ENCODE measurements around the gene MPZL3.
A peak's percentile ranks its signal among the peaks of the same experiment; 100 is the strongest.
"Not testable (repeated sequence)": the region's sequence is repeated elsewhere in the genome, so short reads cannot be mapped to it uniquely, and the experiment has no call there.

The MPZL3 gene

DNA sequence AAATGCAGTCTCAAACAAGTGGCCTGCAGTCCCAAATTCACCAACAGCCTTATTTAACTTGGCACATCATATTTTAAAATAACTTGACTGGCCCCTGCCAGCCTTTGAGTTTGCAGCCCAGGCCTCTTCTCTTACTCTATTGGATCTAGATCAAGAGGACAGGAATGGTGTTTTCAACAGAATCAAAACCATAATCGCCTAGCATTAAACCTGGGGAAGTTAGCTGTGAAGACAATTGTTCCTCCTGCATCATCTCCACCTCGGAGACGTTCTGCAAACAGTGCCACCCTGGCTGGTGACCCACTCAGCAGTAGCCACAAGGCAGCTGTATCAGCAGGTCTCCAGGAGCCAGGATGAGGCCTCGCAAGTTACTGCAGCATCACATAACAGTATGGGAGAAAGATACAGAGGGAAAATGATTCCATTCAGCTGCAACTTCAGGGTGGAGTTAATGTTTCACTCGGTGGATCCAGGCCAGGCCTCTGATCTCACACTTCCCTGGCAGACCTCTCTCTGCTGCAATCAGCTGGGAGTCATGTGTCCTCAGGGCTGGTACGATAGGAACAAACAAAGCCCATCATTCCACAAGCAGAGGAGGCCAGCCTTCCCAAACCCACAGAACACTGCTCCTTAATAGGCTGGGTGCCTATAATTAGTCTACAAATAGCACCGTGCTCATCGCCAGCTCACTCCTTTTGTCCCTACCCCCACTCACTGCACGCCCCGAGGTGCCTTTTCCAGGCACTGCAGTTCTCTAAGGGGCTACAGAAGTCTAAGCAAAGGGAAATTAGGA lies 57.1 kb downstream of the MPZL3 start:
- no peak overlapping the region for H3K4me3 ChIP-seq (ENCODE audit: low read depth, low read length)
- DNase-seq (ENCODE audit: low read depth, low spot score) = peak; percentile 17
- CTCF ChIA-PET = interaction anchor here (0.7 to 1.6 kb wide), 3 partner anchors 14 to 157 kb away, joined by 3 to 5 read pairs (median 3); no protein-coding TSS in a partner anchor
- TF ChIP-seq, protein P1, sequence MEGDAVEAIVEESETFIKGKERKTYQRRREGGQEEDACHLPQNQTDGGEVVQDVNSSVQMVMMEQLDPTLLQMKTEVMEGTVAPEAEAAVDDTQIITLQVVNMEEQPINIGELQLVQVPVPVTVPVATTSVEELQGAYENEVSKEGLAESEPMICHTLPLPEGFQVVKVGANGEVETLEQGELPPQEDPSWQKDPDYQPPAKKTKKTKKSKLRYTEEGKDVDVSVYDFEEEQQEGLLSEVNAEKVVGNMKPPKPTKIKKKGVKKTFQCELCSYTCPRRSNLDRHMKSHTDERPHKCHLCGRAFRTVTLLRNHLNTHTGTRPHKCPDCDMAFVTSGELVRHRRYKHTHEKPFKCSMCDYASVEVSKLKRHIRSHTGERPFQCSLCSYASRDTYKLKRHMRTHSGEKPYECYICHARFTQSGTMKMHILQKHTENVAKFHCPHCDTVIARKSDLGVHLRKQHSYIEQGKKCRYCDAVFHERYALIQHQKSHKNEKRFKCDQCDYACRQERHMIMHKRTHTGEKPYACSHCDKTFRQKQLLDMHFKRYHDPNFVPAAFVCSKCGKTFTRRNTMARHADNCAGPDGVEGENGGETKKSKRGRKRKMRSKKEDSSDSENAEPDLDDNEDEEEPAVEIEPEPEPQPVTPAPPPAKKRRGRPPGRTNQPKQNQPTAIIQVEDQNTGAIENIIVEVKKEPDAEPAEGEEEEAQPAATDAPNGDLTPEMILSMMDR (IDR thresholded peaks at IDR 0.05; ENCODE audit: insufficient read depth, low read length, missing control alignments) = no peak
- POLR2A ChIA-PET = no interaction called here

DNA sequence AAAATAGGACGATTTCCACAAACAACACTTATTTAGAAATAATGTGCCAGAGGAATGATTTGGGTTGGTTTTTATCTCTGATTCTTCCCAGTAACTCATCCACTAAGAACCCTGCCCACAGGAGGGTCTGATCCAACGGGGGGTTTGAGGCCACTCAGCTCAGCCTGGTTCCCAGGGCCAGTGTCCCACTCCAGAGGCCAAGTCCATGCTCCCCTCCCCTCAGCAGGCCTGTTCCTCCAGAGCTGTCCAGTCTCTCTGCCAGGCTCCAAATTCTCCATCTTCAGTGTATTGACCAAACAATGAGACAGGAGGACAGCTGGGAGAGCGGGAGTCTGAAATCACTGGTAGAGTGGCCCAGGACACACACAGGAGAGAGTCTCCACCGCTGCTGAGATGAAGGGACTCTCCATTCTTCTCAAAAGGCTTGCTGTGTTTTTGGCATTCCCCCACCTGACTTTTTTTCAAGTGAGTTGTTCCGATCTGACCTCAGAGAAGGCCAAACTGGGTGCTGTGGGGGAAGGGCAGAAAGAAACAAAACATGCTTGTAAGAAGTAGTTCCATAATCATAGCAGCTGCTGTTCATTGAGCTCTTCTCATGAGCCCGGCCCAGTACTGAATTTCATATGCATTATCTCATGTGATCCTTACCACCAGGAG lies 58.1 kb downstream of the MPZL3 start:
- ChIA-PET POLR2A (no interaction called here), CTCF (interaction anchor here (1.0 to 1.6 kb wide), 2 partner anchors 22 to 159 kb away, joined by 3 to 5 read pairs; no protein-coding TSS in a partner anchor)
- TF ChIP-seq, protein P1 (IDR thresholded peaks at IDR 0.05; ENCODE audit: insufficient read depth, low read length, missing control alignments) = no peak
- no peak overlapping the region for H3K4me3 ChIP-seq (ENCODE audit: low read depth, low read length)
- no peak for DNase-seq (ENCODE audit: low read depth, low spot score)

DNA sequence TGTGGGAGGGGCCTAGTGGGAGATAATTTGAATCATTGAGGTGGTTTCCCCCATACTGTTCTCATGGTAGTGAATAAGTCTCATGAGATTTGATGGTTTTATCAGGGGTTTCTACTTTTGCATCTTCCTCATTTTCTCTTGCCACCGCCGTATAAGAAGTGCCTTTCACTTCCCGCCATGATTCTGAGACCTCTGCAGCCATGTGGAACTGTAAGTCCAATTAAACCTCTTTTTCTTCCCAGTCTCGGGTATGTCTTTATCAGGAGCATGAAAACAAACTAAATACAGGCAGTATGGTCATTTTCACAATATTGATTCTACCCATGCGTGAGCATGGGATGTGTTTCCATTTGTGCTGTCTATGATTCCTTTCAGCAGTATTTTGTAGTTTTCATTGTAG lies 59.3 kb downstream of the MPZL3 start:
- H3K4me3 ChIP-seq (ENCODE audit: low read depth, low read length); DNase-seq (ENCODE audit: low read depth, low spot score); POLR2A ChIA-PET; CTCF ChIA-PET: not testable (repeated sequence)

DNA sequence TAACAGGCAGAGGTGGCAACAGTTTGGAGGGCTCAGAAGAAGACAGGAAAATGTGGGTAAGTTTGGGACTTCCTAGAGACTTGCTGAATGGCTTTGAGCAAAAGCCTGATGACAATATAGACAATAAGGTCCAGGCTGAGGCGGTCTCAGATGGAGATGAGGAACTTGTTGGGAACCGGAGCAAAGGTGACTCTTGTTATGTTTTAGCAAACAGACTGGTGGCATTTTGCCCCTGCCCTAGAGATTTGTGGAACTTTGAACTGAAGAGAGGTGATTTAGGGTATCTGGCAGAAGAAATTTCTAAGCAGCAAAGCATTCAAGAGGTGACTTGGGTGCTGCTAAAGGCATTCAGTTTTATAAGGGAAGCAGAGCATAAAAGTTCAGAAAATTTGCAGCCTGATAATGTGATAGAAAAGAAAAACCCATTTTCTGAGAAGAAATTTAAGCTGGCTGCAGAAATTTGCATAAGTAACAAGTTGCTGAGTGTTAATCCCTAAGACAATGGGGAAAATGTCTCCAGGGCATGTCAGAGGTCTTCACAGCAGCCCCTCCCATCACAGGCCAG lies 61.1 kb downstream of the MPZL3 start:
- CTCF ChIA-PET = interaction anchor here (1.5 kb wide), 1 partner anchor 19 kb away, joined by 7 read pairs; no protein-coding TSS in a partner anchor
- H3K4me3 ChIP-seq (ENCODE audit: low read depth, low read length); POLR2A ChIA-PET; DNase-seq (ENCODE audit: low read depth, low spot score): not testable (repeated sequence)

DNA sequence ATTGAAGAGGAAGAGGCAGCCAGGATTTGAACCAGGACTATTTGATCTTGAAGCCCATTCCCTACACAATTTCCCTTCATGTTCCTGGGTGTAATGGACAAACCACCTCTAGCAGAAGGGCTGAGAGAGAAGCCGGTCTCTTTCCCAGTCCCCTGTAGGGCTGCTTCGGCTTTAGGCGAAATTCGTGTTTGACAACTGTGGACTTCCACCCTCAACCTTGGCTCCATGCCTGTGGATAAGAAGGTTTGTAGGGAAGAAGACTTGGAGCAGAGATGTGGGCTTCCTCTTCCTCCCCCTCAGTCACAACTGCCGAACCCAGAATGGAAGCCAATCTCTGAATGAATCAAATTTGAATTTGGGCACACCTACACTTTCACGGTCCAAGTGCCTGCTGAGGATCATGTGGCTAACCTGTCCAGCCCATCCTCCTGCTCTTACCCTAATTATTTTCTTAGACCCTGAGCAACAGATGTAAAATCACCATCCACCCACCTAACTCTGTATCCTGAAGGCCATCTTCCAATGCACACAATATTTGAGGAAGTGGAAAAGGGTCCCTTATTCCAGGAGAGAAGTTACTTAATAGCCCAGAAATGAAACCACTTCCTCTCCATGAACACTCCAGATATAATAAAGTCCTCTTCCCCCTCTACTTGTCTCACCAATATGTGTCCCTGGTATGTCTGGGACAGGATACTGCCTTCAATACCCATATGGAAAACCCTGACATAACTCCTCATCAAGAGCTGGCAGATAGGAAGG lies 65.6 kb downstream of the MPZL3 start:
- TF ChIP-seq, protein P1 (IDR thresholded peaks at IDR 0.05; ENCODE audit: insufficient read depth, low read length, missing control alignments) = no peak
- no peak for DNase-seq (ENCODE audit: low read depth, low spot score)
- H3K4me3 ChIP-seq (ENCODE audit: low read depth, low read length) = no peak overlapping the region
- ChIA-PET POLR2A (no interaction called here), CTCF (interaction anchor here (1.0 to 1.8 kb wide), 2 partner anchors 12 to 15 kb away, joined by 5 to 12 read pairs; no protein-coding TSS in a partner anchor)

DNA sequence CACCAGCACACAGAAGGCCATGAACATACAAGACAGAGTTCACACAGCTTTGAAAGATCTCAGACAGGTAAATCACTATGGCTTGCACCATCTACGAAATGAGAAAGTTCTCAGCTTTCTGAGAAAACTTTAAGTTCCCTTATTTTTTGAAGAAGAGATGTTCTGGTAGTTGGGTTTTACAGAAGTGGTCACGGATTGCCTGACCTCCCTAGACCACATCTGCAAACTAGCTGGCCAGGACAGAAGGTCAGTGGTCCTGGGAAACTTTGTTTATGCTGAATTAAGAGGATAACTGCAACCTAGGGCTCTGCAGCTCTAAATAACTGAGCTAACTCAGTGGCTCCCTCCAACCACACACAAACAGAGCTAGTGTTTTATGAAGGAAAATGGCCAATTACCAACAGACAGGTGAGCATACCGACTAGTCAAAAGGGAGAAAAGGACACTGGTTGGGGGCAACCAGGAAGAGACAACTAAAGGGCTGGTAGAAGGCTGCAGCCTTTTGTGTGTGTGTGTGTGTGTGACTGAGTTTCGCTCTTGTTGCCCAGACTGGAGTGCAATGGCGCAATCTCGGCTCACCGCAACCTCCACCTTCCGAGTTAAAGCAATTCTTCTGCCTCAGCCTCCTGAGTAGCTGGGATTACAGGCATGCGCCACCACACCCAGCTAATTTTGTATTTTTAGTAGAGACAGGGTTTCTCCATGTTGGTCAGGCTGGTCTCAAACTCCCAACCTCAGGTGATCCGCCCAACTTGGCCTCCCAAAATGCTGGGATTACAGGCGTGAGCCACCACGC lies 67.2 kb downstream of the MPZL3 start:
- CTCF ChIA-PET = interaction anchor here (1.4 to 1.5 kb wide), 2 partner anchors 10 to 14 kb away, joined by 3 to 10 read pairs; no protein-coding TSS in a partner anchor
- H3K4me3 ChIP-seq (ENCODE audit: low read depth, low read length) = no peak overlapping the region
- DNase-seq (ENCODE audit: low read depth, low spot score) = no peak
- POLR2A ChIA-PET = no interaction called here
- TF ChIP-seq, protein P1 (IDR thresholded peaks at IDR 0.05; ENCODE audit: insufficient read depth, low read length, missing control alignments) = no peak

DNA sequence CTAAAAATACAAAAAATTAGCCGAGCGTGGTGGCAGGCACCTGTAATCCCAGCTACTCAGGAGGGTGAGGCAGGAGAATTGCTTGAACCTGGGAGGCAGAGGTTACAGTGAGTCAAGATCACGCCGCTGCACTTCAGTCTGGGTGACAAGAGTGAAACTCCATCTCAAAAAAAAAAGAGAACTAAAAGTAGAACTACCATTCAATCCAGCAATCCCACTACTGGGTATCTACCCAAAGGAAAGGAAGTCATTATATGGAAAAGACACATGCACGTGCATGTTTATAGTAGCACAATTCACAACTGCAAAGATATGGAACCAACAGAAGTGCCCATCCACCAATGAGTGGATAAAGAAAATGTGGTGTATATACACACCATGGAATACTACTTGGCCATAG lies 68.5 kb downstream of the MPZL3 start:
- CTCF ChIA-PET = interaction anchor here (1.5 kb wide), 1 partner anchor 9 kb away, joined by 3 read pairs; no protein-coding TSS in a partner anchor
- POLR2A ChIA-PET; DNase-seq (ENCODE audit: low read depth, low spot score); H3K4me3 ChIP-seq (ENCODE audit: low read depth, low read length): not testable (repeated sequence)

Data from AG04449 (cell line).